Measurements from ENCODE around the gene SNRNP27.
"Not testable (repeated sequence)": the region's sequence is repeated elsewhere in the genome, so short reads cannot be mapped to it uniquely, and the experiment has no call there.

The SNRNP27 gene

GRCh38 chr2:69893684-69894551, at the start of gene SNRNP27:
Gene SNRNP27 (plus strand): TSS chr2:69893956. CDS start chr2:69893985, 29 bp downstream.
- DNase-seq = peak; percentile 74

DNA sequence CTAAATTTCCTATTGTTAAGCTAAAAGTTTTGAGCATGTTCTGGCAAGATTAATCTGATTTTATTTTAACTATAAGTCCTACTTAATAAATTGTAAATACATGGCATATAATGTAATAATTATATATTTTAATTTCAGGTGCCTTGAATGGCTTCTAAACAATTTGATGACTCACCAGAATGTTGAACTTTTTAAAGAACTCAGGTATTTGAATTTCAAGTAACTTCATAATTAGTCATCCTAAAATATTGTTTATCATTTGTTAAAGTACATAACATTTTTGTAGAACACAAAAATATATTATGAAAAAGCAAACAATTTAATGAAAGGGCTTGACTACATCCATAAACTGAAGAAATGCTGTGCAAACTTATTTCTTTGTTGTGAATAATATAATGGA, 49.8 kb upstream of the SNRNP27 start:
- DNase-seq = no peak

GRCh38 chr2:69844560-69844959, 49.2 kb upstream of the SNRNP27 start:
- no peak for DNase-seq

DNA sequence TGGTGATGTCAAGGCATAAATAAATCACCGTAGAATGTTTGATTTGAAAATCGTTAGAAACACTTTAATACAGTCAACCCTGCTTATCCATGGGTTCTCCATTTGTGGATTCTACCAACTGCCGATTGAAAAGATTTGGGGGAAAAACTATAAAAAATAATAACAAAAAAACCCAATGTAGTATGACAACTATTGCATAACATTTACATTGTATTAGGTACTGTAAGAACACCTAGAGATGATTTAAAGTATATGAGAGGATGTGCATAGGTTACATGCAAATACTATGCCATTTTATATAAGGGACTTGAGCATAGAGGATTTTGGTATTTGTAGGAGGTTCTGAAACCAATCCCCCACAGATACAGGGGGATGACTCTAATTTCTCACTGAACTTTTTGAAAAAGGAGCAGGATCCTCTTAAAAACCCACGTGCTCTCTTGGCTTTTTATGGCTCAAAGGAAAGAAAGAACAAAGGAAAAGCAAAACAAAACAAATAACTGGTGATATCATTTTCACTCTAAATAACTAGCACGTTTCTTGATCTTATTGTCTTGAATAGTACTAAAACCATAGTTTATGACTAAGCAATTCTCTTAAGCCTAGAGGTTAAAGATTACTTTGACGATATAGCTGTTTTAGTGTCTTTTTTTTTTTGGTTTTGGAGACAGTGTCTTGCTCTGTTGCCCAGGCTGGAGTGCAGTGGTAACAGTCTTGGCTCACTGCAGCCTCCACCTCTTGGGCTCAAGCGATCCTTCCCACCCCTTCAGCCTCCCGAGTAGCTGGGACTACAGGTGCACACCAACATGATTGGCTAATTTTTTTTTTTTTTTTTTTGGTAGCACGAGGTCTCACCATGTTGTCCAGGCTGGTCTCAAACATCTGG, 47.3 kb upstream of the SNRNP27 start:
- no peak for DNase-seq

DNA sequence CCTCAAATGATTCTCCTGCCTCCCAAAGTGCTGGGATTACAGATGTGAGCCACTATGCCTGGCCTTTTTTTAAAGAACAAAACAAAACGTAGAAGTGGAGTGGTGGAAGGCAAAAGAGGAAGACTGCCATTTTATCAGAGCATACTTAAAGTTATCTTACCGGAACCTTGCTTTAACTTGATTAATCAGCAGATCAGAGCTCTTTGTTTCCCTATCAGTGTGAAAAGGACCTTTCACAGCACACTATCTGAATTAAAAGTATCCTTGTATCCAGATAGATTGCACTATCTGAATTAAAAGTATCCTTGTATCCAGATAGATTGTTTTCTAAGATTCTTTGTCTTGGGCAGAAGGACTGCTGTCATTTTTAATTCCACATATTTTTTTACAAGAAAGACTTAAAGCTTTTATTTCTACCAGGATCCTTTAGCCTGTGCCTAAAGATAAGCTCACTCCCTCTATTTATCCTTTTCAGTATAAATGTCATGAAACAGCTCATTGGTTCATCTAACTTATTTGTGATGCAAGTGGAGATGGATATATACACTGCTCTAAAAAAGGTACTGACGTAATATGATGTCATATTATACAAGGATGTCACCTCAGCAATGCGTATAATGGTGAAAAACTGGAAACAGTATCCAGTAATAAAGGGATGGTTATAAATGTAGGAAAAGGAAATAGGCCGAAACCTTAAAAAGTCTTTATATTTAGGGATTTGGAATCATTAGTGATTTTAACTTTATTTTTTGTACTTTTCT, 46.5 kb upstream of the SNRNP27 start:
- no peak for DNase-seq

DNA sequence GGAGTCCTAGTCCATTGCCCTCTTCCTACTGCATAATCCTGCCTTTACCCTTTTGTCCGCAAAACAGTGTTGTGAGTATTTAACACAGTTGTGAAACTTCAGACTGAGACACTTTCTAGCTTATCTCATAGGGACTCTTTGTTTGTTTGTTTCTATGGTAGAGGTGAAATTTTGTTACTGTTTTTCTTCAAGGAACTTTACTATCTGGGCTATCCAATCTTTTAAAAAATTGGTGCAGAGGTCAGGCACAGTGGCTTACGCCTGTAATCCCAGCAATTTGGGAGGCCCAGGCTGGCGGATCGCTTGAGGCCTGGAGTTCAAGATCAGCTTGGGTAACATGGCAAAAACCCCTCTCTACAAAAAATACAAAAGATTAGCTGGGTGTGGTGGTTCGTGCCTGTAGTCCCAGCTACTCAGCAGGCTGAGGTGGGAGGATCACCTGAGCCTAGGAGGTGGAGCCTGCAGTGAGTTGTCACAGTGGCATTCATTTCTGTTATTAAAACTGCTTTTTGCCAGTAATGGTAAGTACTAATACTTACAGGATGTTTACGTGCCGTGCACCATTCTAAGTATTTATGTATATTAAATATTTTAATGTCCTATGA, 45.5 kb upstream of the SNRNP27 start:
- no peak for DNase-seq

DNA sequence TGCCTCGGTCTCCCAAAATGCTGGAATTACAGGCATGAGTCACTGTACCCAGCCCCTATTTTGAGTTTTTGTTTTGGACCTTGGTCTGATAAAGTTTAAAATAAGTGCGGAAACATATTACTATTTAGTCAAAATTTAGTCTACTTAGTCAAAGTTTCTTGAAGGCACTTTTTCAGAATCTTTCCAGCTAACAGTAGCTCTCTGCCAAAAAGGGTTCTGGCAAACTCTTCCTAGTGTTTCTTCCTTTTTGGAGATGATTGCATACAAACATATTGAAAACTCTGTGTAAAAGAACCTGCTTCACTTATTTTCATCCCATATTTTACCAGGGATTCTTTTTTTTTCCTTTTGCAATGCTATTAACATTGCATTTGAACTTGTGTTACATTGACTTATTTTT, 35.5 kb upstream of the SNRNP27 start:
- DNase-seq = no peak

DNA sequence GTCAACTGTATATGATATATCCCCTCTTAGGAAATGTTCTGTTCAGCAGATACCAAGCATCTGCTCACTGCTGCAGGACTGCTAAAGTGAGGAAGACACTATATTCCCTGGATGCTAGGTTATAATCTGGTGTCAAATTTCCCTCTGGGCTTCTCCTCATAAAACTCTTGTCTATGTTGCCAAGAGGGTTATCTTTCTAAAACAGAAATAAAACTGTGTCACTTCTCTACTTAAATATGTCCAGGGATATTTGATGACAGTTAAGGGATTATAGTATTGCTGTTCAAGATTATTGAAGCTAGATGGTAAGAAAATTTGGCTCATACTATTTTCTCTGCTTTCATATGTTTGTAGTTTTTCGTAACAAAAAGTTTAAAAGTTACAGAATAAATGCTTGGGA, 30.5 kb upstream of the SNRNP27 start:
- DNase-seq = no peak

GRCh38 chr2:69888451-69888850, 5.3 kb upstream of the SNRNP27 start:
- no peak for DNase-seq

DNA sequence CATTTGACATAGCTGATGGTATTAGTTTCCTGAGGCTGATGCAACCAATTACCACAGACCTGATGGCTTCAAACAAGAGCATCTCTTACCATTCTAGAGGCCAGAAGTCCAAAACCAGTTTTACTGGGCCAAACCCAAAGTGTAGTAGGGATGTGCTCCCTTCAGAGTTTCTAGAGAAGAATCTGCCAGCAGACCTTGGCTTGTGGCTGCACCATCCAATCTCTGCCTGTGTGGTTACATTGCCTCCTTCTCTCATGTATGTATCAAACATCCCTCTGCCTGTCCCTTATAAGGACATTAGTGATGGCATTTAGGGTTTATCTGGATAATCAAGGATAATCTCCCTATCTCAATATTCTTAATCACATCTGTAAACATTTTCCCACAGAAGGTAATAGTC, 4.5 kb upstream of the SNRNP27 start:
- no peak for DNase-seq

GRCh38 chr2:69890881-69891280, 2.9 kb upstream of the SNRNP27 start:
- no peak for DNase-seq

GRCh38 chr2:69892838-69893424, 825 bp upstream of the SNRNP27 start:
- not testable (repeated sequence) for DNase-seq

DNA sequence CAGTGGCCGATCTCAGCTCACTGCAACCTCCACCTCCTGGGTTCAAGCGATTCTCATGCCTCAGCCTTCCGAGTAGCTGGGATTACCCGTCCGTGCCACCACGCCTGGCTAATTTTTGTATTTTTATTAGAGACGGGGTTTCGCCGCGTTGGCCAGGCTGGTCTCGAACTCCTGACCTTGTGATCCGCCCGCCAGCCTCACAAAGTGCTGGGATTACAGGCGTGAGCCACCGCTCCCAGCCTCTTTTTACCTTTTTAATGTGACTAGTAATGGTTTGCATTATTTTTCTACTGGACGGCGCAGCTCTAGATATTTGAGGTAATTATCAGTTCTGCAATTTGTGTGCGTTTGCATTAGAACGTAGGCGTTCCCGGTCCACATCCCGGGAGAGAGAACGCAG, 981 bp downstream of the SNRNP27 start:
- not testable (repeated sequence) for DNase-seq

- DNase-seq = no peak
Measured at GRCh38 chr2:69902213-69902922, 8.6 kb downstream of the SNRNP27 start.

DNA sequence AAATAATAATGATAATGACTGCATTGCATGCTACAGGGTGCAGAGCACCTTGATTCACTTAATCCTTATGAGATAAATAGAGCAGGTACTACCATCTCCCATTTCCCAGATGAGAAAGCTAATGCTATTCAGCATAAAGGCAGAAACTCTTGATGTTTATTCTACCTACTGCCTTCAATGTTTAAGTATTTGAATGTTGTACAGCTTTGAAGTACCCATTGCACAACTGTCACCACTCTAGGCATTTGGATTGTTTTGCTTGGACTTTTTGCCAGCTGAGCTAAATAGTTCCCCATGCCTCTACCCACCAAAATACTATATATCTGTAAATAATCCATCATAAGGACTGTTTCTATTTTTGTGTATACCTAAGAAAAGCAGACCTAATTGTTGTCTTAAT, 13.5 kb downstream of the SNRNP27 start:
- DNase-seq = no peak

- no peak for DNase-seq
Measured at GRCh38 chr2:69911985-69912563, 18.3 kb downstream of the SNRNP27 start.

DNA sequence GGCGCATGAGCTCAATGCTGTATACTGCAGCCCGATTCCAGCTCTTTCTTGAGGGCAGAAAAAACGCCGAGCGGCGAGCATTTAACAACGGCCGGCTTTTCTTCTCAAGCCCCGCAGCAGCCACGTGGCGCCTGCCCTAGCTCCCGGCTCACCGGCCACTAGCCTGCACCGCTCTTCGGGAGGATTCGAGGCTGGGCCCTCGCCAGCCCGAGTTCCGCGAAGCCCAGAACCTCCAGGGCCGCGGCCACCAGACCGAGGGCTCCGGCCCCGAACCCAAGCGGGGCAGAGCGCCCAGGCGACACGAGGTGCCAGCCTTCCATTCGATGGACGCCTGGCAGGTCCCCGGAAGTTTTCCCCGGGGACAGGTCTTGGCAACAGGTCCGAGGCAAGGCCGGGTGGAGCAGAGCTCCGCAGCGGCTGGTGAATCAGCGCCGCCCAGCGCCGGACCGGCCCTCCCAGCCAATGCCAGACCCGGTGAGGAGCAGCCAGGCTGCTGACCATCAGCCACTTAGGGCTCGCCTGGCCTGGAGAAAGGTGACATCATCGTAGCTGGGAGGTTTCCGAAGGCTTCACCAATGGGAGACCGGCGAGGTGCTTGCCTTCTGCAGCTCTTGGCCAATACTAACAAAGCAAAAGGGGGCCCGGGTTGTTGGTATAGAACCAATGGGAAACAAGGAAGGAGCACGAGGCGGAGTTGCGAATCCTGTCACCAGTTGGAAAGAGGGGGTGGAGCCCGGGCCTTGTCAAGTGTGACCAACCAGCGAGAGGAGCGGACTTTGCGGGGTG, 20.6 kb downstream of the SNRNP27 start:
- DNase-seq = peak; percentile 31

GRCh38 chr2:69914950-69915945, 21.5 kb downstream of the SNRNP27 start, which contains the start of gene MXD1:
Gene MXD1 (plus strand): TSS chr2:69915109. CDS start chr2:69915331, 222 bp downstream.
- peak; percentile 99 for DNase-seq

- no peak for DNase-seq
Measured at GRCh38 chr2:69916106-69916505, 22.4 kb downstream of the SNRNP27 start.
